ENCODE data around the gene SLFN5. TPM values are rescaled to one million over a fixed set of nuclear protein-coding genes. Genes with fewer than 3 reads are reported as not detected.

The SLFN5 gene
- total RNA-seq, 4 donors from 2014 or later, result 12.1 to 30.1 (median 17.7) TPM

DNA sequence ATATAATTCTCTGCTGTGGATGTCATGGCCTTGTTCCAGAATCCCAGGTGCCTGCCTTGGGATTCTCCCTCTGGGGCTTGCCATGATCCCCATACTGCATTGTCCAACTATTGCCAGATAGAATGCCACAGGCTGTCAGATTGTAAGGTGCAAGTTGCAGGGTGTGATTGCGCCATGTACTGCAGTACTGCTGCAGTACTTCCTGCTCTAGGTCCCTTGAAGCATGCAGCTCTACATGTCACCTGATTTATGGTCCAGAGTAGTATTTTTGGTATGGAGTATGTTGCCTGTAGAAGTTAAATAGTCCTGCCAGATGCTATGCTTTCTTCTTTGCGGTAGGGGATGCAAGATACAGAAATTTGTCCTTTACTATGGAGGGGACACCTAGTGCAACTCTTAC, 7.0 kb upstream of the SLFN5 start:
- TF ChIP-seq POLR2A (IDR thresholded peaks at IDR 0.05), result no peak
- TF ChIP-seq, protein P1, sequence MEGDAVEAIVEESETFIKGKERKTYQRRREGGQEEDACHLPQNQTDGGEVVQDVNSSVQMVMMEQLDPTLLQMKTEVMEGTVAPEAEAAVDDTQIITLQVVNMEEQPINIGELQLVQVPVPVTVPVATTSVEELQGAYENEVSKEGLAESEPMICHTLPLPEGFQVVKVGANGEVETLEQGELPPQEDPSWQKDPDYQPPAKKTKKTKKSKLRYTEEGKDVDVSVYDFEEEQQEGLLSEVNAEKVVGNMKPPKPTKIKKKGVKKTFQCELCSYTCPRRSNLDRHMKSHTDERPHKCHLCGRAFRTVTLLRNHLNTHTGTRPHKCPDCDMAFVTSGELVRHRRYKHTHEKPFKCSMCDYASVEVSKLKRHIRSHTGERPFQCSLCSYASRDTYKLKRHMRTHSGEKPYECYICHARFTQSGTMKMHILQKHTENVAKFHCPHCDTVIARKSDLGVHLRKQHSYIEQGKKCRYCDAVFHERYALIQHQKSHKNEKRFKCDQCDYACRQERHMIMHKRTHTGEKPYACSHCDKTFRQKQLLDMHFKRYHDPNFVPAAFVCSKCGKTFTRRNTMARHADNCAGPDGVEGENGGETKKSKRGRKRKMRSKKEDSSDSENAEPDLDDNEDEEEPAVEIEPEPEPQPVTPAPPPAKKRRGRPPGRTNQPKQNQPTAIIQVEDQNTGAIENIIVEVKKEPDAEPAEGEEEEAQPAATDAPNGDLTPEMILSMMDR (IDR thresholded peaks at IDR 0.05), result no peak

DNA sequence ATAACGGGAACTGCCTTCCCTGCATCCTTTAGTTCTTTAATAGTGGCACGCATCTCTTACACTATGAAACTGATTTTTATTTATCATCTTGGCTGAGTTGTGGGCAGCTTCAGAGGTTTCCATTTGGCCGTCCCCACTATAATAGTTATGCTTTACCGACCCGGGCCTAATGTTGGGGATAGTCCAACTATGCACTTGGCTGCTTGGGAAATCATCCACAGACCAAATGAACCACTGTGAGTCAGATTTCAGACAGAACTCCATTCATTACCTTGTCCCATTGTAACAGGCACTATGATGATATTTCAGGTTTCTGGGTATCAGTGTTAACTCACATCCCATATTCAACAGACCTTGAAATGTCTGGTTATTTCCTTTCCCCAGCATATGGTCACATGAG, 6.1 kb upstream of the SLFN5 start:
- Histone ChIP-seq H3K4me1 (peaks cover 4% of the 10 kb centered on the region in 2 donors), H3K4me3 (replicated peaks in 1 of 3) (no peak overlapping the region), H3K36me3 (no peaks in the 10 kb centered on the region), H3K9me3 (no peaks in the 10 kb centered on the region), H3K27me3 (no peaks in the 10 kb centered on the region), H3K27ac (no peak overlapping the region)
- intact Hi-C loops (cut with DNase I), result no loop called here
- 83 to 89% methylated on average over 5 of the region's 5 CpGs for WGBS, 2 donors
- DNase-seq, result no peak
- no peak for TF ChIP-seq POLR2A (IDR thresholded peaks at IDR 0.05)
- TF ChIP-seq, protein P1 (IDR thresholded peaks at IDR 0.05), result no peak

More for the DNA sequence above, 7.0 kb upstream of the SLFN5 start:
- Histone ChIP-seq H3K4me1 (no peaks in the 10 kb centered on the region), H3K36me3 (no peaks in the 10 kb centered on the region), H3K4me3 (replicated peaks in 1 of 3) (no peak overlapping the region), H3K27me3 (no peaks in the 10 kb centered on the region), H3K9me3 (no peaks in the 10 kb centered on the region), H3K27ac (no peak overlapping the region)
- intact Hi-C loops (cut with DNase I), result no loop called here
- 94 to 95% methylated on average over 2 of the region's 2 CpGs for WGBS, 2 donors
- no peak for DNase-seq

DNA sequence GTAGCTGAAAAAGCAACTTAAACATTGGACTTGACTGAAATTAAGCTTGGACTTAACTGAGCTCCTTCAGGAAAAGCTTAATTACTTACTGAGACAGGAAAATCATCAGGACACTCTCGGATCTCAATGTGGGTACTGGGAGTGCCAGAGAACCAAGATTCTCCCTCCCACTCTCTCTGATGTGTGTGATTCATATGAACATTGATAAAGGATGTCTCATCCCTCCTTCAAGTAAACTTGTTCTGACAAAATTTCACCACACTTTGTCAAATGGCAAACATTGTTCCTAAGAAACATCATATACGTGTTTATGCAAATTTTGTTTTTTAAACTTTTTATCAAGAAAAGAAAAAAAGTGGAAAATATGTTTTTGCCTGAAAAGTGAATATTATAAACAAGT, 4.1 kb upstream of the SLFN5 start:
- intact Hi-C loops (cut with DNase I), result no loop called here
- WGBS, 2 donors, result 86 to 92% methylated on average over 2 of the region's 2 CpGs
- H3K27ac ChIP-seq, result no peak overlapping the region

DNA sequence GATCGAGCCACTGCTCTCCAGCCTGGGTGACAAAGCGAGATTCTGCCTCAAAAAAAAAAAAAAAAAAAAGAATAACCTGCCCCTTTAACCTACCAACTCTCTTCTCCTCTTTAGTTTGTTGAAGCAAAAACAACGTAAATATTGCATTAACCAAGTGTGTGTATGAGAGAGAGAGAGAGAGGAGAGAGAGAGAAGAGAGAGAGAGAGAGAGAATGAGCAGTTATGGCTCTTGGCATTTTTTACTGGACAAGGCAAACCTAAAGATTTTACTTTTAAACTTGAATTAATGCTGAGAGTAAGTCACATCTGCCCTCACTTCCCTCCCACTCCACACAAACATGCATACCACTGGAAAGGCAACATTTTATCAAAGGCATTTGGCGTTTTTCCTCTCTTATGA, 3.0 kb upstream of the SLFN5 start:
- no peak overlapping the region for H3K27ac ChIP-seq
- intact Hi-C loops (cut with DNase I), result loop anchor here (10.0 kb wide), 4 partner anchors 125 to 325 kb away; partner anchors contain the start of genes LIG3 and SLFN14
- H3K27me3 ChIP-seq, result no peaks in the 10 kb centered on the region
- WGBS, 2 donors, result 64 to 74% methylated on average over 4 of the region's 4 CpGs
- peaks cover 18 to 19% of the 10 kb centered on the region in 2 donors for H3K4me1 ChIP-seq
- no peak for TF ChIP-seq POLR2A (IDR thresholded peaks at IDR 0.05)
- TF ChIP-seq, protein P1 (IDR thresholded peaks at IDR 0.05), result no peak
- no peak overlapping the region for H3K4me3 ChIP-seq (replicated peaks in 1 of 3)
- H3K9me3 ChIP-seq, result no peaks in the 10 kb centered on the region
- no peaks in the 10 kb centered on the region for H3K36me3 ChIP-seq
- no peak for DNase-seq

More for the DNA sequence above, 4.1 kb upstream of the SLFN5 start:
- Histone ChIP-seq H3K4me3 (replicated peaks in 1 of 3) (no peak overlapping the region), H3K4me1 (peaks cover 9 to 11% of the 10 kb centered on the region in 2 donors), H3K9me3 (no peaks in the 10 kb centered on the region), H3K36me3 (no peaks in the 10 kb centered on the region), H3K27me3 (no peaks in the 10 kb centered on the region)
- no peak for DNase-seq
- TF ChIP-seq POLR2A (IDR thresholded peaks at IDR 0.05), result no peak
- TF ChIP-seq, protein P1 (IDR thresholded peaks at IDR 0.05), result no peak

DNA sequence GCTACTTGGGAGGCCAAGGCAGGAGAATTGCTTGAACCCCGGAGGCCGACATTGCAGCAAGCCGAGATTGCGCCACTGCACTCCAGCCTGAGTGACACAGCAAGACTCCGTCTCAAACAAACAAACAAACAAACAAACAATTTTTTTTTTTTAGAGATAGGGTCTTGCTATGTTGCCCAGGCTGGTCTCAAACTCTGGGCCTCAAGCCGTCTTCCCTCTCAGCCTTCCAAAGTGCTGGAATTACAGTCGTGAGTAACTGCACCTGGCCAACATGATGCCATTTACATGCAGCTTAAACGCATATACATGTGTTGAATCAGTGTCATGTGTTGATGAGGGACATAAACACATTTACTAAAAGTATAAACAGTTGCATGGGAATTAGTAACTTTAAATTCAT, 2.0 kb upstream of the SLFN5 start:
- intact Hi-C loops (cut with DNase I), result loop anchor here (10.0 kb wide), 4 partner anchors 124 to 324 kb away; partner anchors contain the start of genes LIG3 and SLFN14
- no peak for DNase-seq
- Histone ChIP-seq H3K27ac (no peak overlapping the region), H3K36me3 (no peaks in the 10 kb centered on the region), H3K4me3 (replicated peaks in 1 of 3) (no peak overlapping the region), H3K4me1 (peaks cover 18 to 19% of the 10 kb centered on the region in 2 donors), H3K9me3 (no peaks in the 10 kb centered on the region), H3K27me3 (no peaks in the 10 kb centered on the region)
- TF ChIP-seq, protein P1 (IDR thresholded peaks at IDR 0.05), result no peak
- TF ChIP-seq POLR2A (IDR thresholded peaks at IDR 0.05), result no peak
- 96 to 98% methylated on average over 8 of the region's 8 CpGs for WGBS, 2 donors

Measured in thyroid gland (tissue), 4 donors.